GM19351 (cell line): ENCODE data around the gene NISCH.

Experiments
- ATAC-seq: cut with Tn5 transposase; IDR thresholded peaks from one replicate; pipeline ENCODE4 v1.9.1; 2021; ENCODE audit warnings: mild to moderate bottlenecking, moderate library complexity; ENCODE audit not compliant: unreplicated experiment

NISCH gene

DNA sequence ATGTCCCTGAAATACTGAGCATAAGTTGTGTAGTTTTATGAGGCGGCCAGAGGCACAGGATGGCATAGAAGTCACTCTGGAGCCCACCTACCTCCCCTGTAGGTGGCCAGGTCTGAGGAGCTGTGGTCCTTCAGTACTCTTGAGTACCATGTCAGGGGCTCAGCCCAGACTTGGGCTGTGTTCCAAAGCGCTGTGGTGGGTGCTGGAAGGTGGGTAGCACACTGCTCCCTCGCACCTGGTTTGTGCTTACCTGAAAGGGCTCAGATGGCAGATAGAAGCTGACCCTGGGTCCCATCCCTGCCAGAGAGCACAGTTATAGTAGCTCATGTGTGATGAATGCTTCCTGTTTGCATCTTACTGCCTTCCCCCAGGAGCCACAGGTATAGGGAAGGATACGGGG, 15.5 kb downstream of the NISCH start:
- no peak for ATAC-seq

DNA sequence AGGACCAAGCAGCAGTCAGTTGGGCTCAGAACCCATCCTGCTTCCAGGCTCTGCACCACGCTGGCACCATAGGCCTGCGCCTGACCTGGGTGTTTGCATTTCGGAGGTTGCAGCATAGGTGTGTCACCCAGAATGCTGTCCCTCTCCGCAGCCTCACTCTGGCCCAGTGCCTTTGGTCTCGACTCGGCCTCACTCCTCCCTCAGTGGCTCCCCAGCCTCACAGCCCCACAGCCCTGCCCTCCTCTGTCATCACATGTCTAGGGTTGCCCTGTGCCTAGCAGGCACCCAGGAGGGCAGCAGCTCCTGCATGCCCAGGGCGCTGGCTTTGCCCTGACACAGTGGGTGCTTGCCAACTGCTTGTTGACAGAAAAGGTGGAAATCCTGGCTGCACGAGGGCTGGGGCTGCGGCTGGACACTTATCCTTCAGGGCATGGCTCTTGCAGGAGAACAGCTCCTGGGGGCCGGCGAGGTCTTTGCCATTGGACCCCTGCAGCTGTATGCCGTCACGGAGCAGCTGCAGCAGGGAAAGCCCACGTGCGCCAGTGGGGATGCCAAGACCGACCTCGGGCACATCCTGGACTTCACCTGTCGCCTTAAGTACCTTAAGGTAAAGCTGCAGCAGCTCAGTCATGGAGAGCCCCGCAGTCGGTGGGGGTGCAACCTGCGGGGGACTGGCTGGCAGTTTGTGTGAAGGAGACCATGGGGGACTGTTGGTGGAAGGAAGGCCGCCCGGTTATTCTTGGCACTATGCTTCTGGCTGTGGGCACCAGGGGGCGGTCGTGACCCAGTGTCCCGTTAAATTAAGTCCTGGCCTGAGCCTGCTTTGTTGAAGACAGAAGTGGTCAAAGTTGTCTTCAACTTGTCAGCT, 16.2 kb downstream of the NISCH start:
- no peak for ATAC-seq

DNA sequence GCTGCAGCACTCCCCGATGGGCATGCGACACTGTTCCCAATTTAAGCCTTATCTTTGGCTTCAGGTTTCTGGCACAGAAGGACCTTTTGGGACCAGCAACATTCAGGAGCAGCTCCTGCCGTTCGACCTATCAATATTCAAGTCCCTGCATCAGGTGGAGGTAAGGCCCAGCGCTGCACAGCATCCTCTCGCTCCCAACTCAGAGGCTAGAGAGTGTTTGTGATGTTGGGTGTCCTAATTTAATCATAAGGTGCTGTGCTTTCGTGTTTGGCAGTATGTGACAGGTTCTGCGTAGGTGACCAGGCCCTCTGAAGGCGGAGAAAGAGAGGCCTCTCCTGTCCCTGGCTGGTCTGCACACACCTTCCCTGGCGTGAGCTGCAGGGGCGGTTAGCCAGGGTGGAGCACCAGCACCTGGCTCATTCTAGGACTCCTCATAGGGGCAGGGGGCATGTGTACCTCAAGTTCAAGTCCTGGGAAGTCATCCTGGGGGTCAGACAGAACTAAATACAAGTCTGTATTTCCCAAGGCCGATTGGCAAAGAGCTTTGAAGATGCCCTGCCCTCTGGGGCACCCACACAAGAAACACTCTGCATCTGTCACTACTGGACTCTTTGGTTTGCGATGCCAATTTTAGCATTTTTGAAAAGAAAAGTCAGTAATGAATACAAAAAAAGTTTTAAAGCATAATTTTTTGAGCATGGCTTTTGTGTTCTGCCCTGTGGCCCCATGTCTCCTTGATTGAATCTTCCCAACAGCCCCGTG, 17.0 kb downstream of the NISCH start:
- no peak for ATAC-seq

DNA sequence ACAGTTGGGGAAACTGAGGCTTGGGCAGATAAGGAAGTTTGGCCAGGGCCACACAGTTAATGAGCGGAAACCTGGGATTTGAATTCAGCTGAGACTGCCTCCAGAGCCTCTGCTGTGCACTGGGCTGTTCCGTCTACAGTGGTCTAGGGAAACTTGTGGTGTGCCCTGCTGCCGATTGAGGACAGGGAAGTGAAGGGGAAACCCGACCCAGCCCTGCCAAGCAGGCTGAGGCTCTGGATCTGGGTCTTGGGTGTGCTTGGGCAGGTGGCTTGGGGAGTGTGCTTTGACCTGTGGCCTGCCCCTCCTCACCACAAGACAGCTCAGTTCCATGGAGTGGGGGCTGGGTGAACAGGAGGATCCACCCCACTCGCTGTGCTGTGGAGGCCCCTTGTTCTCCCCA, 17.6 kb downstream of the NISCH start:
- no peak for ATAC-seq

DNA sequence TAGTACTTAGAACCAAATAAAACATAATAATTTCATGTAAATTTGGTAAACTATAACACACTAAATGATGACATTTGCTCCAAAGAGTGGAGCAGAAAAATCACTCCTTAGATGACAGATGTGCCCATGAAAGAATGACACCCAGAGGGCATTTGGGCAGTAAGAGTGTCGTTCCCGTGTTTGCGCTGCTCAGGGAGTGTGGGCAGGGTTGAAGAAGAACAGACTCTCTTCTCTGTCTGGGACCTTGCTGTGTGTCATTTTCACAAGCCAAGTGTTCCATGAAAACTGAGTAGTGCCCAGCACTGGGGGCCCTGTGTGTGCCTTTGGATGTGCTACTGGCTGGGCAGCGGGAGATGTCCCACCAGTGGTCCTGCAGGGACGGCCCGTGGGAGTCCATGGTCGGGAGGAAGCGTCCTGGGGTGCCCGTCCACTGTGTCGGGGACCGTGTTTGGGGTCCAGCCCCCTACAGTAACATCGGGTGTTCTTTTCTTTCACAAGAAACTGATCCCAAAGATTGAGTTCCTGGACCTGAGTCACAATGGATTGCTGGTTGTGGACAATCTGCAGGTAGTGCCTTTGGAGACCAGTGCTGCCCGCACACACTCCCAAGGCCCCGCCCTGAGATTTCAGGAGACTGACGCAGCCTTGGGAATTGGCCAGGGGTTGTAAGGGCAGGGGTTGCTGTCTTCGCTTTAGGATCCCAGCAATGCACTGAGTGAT, 21.8 kb downstream of the NISCH start:
- ATAC-seq: no peak

DNA sequence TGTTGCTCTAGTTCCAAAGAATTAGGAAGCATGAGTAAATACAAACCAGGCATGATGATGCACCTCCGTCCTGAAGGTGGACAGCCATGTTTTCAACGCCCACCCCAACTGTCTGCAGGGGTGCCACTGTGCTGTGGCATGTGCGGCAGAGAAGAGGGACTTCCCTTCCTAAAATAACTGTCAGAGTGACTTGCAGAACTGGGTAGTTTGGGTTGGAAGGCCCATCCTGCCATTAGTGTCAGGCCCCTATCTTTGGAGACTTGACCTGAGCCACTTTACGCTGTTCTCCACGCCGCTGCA, 22.3 kb downstream of the NISCH start:
- no peak for ATAC-seq

DNA sequence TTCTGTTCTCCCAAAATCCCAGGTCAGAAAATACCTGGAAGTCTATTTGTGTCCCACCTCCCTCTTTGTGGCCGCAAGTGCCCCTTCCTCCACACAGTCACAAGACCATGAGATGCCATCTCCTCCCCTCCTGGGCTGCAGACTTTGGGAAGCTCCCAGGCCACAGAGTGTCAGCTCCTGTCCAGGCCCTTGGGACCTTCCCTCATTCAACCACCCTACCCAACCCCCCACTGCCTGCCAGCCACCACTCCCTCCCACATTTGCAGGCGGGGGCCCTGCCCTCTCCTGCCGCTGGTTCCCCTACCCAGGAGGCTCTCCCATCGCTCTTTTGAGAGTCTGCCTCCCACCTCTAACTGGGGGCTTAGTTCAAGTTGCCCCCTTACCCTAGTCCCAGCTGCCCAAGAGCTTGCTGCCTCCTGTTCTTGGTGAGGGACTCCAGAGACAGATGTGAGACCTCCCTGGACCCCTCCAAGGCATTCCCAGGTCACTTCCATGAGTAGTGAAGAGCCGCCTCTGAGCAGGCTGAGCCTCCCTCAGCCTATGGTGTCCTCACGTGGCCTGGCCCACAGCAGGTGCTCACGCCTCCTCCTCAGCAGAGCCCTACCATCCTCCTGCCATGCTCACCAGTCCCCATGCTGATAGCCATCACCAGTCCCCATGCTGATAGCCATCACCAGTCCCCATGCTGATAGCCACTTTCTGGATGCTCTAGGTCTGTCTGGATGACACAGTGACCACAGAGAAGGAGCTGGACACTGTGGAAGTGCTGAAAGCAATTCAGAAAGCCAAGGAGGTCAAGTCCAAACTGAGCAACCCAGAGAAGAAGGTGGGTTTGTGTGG, 23.9 kb downstream of the NISCH start:
- no peak for ATAC-seq

DNA sequence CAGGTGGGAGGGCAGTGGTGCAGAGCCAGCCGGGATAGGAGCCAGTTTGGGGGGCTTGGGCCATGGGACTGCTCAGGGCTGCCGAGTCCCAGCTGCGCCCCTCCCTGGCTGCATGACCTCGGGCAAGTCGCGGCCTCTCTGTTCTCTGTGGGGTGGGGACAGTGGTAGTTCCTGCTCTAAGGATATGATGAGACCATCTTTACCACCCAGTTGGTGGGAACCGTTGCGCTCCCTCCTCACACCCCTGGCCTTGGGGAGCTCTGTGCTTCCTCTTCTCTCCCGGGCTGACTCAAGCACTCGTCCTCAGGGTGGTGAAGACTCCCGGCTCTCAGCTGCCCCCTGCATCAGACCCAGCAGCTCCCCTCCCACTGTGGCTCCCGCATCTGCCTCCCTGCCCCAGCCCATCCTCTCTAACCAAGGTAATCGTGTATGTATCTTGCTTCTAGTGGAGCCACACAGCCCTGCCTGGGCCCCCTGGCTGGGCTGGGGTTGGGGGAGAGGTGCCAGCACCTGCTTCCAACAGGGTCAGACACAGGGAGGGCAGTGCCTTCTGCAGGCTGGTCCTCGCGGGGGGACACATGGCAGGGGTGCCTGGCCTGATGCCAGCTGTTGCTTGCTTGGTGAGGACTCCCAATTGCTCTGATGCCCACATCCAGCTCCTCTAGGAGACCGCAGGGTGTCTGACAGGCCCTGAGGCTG, 24.6 kb downstream of the NISCH start:
- no peak for ATAC-seq

DNA sequence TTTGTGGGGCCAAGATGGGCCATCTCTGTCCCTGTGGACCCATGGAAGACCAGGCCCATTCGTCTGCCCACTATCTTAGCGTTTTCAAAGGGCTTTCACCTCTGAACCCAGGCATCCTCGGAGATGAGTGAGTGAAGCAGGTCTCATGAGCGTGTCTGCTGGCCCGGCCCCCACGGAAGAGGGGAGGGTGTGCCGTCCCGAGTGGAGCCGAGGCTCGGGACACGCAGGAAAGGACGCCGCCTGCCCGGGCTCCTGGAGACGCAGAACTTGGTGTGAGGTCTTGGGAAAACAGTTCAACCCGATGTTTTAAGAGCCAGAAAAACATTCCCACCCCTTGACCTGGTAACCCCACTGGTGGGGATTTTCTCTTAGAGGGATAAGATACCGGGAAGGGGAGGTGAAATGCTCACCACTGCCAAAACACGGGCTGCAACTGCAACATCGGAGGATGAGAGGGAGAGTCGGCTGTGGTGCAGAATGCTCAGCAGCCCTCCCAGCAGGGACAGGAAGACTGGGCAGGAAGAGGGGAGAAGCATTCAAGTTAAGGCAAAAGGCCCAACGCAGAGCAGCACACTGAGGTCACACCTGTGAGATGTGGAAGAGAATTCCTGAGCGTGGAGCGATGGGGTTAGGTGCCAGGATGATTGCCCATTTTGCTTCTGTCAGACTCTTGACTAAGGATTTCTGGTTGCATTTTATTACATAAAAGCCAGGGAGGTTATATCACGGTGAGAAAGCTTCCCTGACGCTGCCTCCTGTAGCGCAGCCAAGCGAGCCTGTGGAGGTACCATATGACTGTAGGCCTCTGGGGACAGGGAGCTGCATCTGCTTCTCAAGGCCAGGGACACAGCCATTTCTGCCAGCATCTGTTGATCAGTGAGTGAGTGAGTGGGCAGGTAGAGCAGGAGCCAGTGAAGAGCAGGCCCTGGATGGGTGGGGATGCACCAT, 25.6 kb downstream of the NISCH start:
- no peak for ATAC-seq

DNA sequence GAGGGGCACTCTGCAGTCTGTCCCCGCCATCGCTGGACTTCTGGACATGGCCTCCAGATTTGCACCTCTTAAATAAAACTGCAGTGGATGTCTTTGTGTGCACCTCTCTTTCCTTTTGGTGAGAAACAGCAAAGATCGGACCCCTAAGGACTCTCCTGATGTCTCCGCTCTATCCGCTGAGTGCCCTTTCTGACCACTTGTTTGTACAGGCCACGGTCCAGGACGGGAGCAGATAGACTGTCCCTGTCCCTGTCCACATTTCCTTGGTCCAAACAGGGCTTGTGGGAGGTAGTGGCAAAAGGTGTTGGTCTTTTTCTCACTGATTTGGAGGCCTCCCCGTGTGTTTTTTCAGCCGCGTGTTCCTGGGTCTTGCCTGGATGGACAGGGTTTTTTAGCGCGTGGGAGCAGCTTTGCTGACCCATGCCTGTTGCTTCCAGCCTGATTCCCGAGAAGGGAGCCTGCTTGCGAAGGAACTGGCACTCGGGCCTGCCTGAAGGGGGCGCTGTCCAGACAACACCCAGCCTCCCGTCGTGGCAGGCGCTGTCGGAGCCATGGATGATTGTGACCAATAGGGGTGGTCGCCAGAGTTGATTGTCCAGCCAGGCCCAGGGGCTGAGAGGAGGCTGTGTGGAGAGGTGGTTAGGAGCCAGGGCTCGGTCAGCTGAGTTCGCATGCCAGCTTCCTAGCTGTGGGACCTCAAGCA, 26.6 kb downstream of the NISCH start:
- ATAC-seq: no peak

DNA sequence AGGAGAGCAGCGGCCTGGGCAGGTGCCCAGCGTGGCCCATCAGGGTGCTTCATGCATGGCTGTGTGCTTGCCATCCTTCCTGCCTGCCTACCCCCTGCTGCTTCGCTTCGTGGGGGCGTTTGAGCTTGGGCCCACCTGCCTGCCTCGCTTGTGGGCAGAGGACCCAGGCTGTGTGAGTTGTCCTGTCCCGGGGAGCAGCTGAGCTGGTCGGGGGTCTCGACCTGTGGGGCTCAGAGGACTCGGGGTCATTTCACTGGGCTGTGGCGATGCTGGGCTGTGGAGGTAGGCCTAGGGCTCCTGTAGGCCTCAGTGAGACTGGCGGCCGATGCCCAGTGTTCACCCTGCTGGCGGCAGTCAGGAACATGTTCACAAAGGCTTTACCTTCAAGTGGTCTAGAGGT, 27.7 kb downstream of the NISCH start:
- no peak for ATAC-seq

DNA sequence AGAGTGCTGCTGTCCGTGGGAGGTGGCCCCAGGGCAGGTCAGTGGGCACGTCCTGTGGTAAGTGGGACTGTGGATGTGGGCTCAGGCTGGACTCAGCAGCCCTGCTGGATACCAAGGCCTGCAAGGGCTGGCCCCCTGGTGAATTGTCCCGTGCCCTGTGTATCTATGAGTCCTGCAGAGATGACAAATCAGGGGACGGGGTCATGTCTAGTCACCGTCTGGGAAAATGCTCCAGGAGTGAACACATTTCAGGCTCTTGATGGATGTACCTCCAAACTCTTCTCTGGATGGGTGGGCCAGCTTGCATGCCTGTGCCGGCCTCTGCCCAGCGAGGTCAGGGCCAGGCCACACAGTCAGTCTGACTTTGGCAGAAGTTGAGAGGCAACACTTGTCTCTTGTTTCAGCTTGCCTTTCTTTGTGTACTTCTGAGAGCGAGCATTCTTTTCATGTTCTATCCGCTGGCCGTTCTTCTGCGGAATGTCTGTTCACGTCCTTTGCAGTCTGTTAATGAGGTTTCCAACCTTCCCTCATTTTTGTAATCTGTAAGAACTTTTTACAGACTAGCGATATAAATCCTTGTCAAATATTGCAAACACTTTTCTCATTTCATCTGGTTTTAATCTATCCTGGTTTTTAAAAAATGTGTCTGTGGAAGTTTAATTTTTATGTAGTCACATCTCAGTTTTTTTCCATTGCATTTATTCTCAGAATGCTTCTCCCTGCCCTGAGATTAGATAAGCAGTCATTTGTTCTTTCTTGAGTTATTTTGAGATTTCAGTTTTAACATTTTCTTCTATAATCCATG, 28.4 kb downstream of the NISCH start:
- no peak for ATAC-seq

DNA sequence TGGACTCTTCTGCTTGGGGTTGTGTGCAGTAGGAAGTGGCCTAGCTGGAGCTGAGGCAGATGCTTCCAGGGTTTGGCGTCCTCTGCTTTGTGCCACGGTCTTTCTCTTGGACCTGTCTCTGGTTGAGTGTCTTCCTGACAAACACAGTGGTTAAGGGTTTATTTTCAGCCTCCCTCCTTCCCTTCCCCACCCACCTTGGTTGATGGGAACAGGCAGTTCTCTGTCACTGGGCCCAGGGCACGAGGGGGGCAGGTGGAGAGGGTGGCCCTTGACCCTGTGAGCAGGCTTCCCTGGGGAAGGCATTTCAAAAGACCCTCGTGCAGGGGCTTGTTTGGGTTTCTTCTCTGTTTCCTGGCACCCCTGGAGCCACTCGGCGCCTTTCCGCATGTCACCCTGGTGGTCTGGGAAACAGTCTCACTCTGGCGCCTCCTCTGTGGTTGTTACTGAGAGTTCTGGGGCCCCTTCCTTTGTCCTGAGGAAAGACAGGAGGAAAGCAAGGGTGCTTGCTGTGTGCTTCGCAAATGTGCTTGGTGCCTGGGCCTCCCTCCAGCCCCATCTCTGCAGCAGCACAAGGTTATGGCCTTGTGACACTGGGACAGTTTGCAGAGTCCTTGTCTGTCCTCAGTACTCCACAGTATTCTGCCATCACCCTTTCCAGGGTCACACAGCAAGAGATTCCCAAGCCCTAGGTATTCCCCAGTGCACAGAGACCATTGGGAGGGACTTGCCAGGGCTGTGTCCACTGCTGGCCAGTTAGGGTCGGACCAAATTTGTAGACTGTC, 29.5 kb downstream of the NISCH start:
- ATAC-seq: no peak

DNA sequence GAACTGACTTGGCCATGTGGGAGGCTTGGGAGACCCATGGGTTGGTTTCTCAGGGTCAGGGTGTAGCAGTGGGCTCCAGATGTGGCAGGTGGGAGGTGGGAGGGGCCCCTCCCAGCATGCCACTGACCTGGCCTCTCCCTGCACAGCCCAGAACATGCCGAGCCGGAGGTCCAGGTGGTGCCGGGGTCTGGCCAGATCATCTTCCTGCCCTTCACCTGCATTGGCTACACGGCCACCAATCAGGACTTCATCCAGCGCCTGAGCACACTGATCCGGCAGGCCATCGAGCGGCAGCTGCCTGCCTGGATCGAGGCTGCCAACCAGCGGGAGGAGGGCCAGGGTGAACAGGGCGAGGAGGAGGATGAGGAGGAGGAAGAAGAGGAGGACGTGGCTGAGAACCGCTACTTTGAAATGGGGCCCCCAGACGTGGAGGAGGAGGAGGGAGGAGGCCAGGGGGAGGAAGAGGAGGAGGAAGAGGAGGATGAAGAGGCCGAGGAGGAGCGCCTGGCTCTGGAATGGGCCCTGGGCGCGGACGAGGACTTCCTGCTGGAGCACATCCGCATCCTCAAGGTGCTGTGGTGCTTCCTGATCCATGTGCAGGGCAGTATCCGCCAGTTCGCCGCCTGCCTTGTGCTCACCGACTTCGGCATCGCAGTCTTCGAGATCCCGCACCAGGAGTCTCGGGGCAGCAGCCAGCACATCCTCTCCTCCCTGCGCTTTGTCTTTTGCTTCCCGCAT, 31.8 kb downstream of the NISCH start:
- ATAC-seq: no peak

DNA sequence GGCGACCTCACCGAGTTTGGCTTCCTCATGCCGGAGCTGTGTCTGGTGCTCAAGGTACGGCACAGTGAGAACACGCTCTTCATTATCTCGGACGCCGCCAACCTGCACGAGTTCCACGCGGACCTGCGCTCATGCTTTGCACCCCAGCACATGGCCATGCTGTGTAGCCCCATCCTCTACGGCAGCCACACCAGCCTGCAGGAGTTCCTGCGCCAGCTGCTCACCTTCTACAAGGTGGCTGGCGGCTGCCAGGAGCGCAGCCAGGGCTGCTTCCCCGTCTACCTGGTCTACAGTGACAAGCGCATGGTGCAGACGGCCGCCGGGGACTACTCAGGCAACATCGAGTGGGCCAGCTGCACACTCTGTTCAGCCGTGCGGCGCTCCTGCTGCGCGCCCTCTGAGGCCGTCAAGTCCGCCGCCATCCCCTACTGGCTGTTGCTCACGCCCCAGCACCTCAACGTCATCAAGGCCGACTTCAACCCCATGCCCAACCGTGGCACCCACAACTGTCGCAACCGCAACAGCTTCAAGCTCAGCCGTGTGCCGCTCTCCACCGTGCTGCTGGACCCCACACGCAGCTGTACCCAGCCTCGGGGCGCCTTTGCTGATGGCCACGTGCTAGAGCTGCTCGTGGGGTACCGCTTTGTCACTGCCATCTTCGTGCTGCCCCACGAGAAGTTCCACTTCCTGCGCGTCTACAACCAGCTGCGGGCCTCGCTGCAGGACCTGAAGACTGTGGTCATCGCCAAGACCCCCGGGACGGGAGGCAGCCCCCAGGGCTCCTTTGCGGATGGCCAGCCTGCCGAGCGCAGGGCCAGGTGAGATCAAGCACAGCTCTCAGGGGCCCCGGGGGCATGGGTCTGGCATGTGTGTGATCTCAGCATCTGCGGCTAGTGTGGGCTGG, 32.6 kb downstream of the NISCH start:
- ATAC-seq: no peak
